HEK293 (cell line): ENCODE results near the gene MATCAP1.

Experiments
- CTCF ChIP-seq: fragments of 450-650 bp; formaldehyde crosslinking; IDR thresholded peaks from 2 replicates; pipeline ENCODE4 v1.5.1; 2016; ENCODE audit warnings: missing biosample characterization, missing genetic modification characterization
- MYNN ChIP-seq: fragments of 450-650 bp; formaldehyde crosslinking; IDR thresholded peaks from 2 replicates; pipeline ENCODE4 v1.5.1; 2016; ENCODE audit warnings: missing biosample characterization, missing genetic modification characterization, borderline replicate concordance
- REPIN1 ChIP-seq: fragments of 450-650 bp; formaldehyde crosslinking; IDR thresholded peaks from 2 replicates; pipeline ENCODE4 v1.5.1; 2017; ENCODE audit warnings: missing biosample characterization, missing genetic modification characterization, low read depth
- REST ChIP-seq: fragments of 450-650 bp; formaldehyde crosslinking; IDR thresholded peaks from 2 replicates; pipeline ENCODE4 v1.5.1; 2016; ENCODE audit warnings: missing biosample characterization, missing genetic modification characterization
- YY1 ChIP-seq: fragments of 450-650 bp; formaldehyde crosslinking; IDR thresholded peaks from 2 replicates; pipeline ENCODE4 v1.5.1; 2018; ENCODE audit warnings: missing biosample characterization, missing genetic modification characterization
- ZBTB7A ChIP-seq: fragments of 450-650 bp; formaldehyde crosslinking; IDR thresholded peaks from 2 replicates; pipeline ENCODE4 v1.5.1; 2016; ENCODE audit warnings: low read depth, missing biosample characterization, missing genetic modification characterization
- ZBTB8A ChIP-seq: fragments of 450-650 bp; formaldehyde crosslinking; IDR thresholded peaks from 2 replicates; pipeline ENCODE4 v1.5.1; 2016; ENCODE audit warnings: missing biosample characterization, missing genetic modification characterization
- ZNF169 ChIP-seq: fragments of 450-650 bp; formaldehyde crosslinking; IDR thresholded peaks from 2 replicates; pipeline ENCODE4 v1.5.1; 2016; ENCODE audit warnings: missing biosample characterization, missing genetic modification characterization
- ZNF274 ChIP-seq, 2 experiments: fragments of 200-500 bp in 1 of 2; fragments of 450-650 bp in 1 of 2; sonication (Bioruptor generic) in 1 of 2; formaldehyde crosslinking in 1 of 2; IDR thresholded peaks; 2 replicates each; pipeline versions ENCODE4 v1.5.1 to v1.6.1; 2014 to 2016; ENCODE audit warnings: borderline replicate concordance in 1 of 2, inconsistent platforms in 1 of 2, low read length in 1 of 2, missing biosample characterization in 1 of 2, missing genetic modification characterization in 1 of 2
- ZNF654 ChIP-seq: fragments of 450-650 bp; formaldehyde crosslinking; IDR thresholded peaks from 2 replicates; pipeline ENCODE4 v1.5.1; 2016; ENCODE audit warnings: low read depth, missing biosample characterization, missing genetic modification characterization

- TF ChIP-seq ZNF169 (no peak), CTCF (tag by site-specific recombination) (no peak), ZBTB7A (tag by site-specific recombination) (no peak), MYNN (tag by site-specific recombination) (no peak), REPIN1 (tag by site-specific recombination) (no peak), ZNF654 (no peak), REST (tag by site-specific recombination) (no peak), YY1 (no peak), ZBTB8A (tag by site-specific recombination) (no peak), ZNF274 (IDR thresholded peaks at IDR 0.05; ENCODE audit: low read length) (no peak), ZNF274 (tag by site-specific recombination; IDR thresholded peaks at IDR 0.05; ENCODE audit: borderline replicate concordance) (no peak)
These were observed 19.3 kb upstream of the MATCAP1 start for GRCh38 chr16:67202956-67203493.
